Measurements from ENCODE around the gene ZIC4.

ZIC4 gene

GRCh38 chr3:147404000-147404799 is 2.1 kb downstream of the ZIC4 start:
- no peak for DNase-seq (ENCODE audit: low read depth)
- H3K4me3 ChIP-seq (ENCODE audit: low read length), result no peak overlapping the region
- TF ChIP-seq, protein P1, sequence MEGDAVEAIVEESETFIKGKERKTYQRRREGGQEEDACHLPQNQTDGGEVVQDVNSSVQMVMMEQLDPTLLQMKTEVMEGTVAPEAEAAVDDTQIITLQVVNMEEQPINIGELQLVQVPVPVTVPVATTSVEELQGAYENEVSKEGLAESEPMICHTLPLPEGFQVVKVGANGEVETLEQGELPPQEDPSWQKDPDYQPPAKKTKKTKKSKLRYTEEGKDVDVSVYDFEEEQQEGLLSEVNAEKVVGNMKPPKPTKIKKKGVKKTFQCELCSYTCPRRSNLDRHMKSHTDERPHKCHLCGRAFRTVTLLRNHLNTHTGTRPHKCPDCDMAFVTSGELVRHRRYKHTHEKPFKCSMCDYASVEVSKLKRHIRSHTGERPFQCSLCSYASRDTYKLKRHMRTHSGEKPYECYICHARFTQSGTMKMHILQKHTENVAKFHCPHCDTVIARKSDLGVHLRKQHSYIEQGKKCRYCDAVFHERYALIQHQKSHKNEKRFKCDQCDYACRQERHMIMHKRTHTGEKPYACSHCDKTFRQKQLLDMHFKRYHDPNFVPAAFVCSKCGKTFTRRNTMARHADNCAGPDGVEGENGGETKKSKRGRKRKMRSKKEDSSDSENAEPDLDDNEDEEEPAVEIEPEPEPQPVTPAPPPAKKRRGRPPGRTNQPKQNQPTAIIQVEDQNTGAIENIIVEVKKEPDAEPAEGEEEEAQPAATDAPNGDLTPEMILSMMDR (conservative IDR thresholded peaks at IDR 0.05; ENCODE audit: low read depth, low read length), result no peak

GRCh38 chr3:147403511-147403910 is 2.8 kb downstream of the ZIC4 start:
- no peak for DNase-seq (ENCODE audit: low read depth)
- TF ChIP-seq, protein P1 (conservative IDR thresholded peaks at IDR 0.05; ENCODE audit: low read depth, low read length), result no peak
- no peak overlapping the region for H3K4me3 ChIP-seq (ENCODE audit: low read length)

DNA sequence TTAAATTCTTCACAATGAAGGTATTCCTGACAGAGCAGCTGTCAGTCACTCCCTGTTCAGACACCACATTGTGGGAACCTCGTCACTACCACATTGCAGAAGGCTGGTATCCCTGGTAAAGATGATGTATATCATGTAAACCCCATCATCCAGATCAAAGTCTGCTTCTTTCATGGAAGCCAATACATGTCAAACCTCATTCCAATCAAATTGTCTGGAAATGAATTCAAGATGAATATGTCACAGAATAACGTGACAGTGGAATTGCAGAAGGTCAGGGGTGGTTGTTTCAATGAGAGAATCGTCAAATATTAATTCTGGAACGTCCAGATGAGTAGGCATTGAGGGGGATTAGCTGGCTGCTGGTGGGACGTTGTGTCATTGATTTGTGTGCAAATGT is 4.2 kb downstream of the ZIC4 start:
- TF ChIP-seq, protein P1 (conservative IDR thresholded peaks at IDR 0.05; ENCODE audit: low read depth, low read length), result no peak
- DNase-seq (ENCODE audit: low read depth), result no peak
- H3K4me3 ChIP-seq (ENCODE audit: low read length), result no peak overlapping the region

DNA sequence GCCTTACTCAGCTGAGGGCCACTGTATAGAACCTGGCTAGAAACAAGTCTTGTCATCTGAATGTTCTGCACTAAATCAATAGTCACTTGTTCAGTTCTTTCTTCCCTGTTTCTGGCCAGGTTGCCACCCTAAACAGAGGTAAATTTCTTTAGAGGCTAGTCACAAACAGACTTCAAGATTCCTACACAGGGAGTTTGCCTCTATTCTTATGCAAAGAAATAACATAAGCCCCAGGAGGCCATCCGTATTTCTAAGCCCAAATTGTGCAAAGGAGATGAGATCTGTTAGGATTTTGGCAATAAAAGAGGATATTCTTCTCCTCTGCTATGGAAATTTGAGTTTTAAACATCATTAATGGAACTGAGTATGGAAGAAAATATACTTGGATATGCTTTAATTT is 4.9 kb downstream of the ZIC4 start:
- no peak for DNase-seq (ENCODE audit: low read depth)
- TF ChIP-seq, protein P1 (conservative IDR thresholded peaks at IDR 0.05; ENCODE audit: low read depth, low read length), result no peak
- H3K4me3 ChIP-seq (ENCODE audit: low read length), result no peak overlapping the region

DNA sequence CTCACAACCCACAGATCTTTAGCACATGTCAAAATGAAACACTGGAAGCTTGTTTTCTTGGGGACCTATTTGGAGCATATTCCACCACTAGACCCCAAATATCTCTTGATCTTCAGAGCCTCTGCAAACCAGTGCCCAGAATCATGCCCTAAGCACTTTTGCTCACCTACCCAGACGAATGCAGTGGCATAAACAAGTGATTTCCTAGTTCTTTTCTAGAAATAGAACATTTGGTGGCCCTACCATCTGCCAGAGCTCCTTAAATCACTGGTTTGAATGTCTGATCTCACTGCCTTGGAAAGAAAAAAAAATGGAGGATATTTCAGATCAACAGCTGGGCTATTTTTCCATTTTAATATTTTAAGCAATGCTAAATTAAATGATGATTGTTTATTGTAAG is 5.3 kb downstream of the ZIC4 start:
- TF ChIP-seq, protein P1 (conservative IDR thresholded peaks at IDR 0.05; ENCODE audit: low read depth, low read length), result no peak
- DNase-seq (ENCODE audit: low read depth), result no peak
- H3K4me3 ChIP-seq (ENCODE audit: low read length), result no peak overlapping the region

- DNase-seq (ENCODE audit: low read depth), result no peak
- H3K4me3 ChIP-seq (ENCODE audit: low read length), result no peak overlapping the region
- TF ChIP-seq, protein P1 (conservative IDR thresholded peaks at IDR 0.05; ENCODE audit: low read depth, low read length), result no peak
Measured at GRCh38 chr3:147400111-147400510, 6.2 kb downstream of the ZIC4 start.
